HG03439 (cell line): ENCODE results near the gene FNDC8.
"Not testable (repeated sequence)": the region's sequence is repeated elsewhere in the genome, so short reads cannot be mapped to it uniquely, and the experiment has no call there.

ENCODE experiments used
- ATAC-seq: cut with Tn5 transposase; IDR thresholded peaks from one replicate; pipeline ENCODE4 v1.9.1; 2021; ENCODE audit warnings: mild to moderate bottlenecking, moderate library complexity; ENCODE audit not compliant: unreplicated experiment

The FNDC8 gene

GRCh38 chr17:35167666-35168065, 46.3 kb downstream of the FNDC8 start:
- no peak for ATAC-seq

GRCh38 chr17:35169835-35170363, 48.5 kb downstream of the FNDC8 start:
- no peak for ATAC-seq

GRCh38 chr17:35170968-35171771, 49.8 kb downstream of the FNDC8 start:
- ATAC-seq: no peak

- no peak for ATAC-seq
These were observed 50.4 kb downstream of the FNDC8 start for GRCh38 chr17:35171834-35172233.

GRCh38 chr17:35172321-35172720, 50.9 kb downstream of the FNDC8 start:
- not testable (repeated sequence) for ATAC-seq

GRCh38 chr17:35174835-35175334, 53.5 kb downstream of the FNDC8 start:
- ATAC-seq: no peak

GRCh38 chr17:35175638-35176415, 54.4 kb downstream of the FNDC8 start:
- ATAC-seq: no peak

- no peak for ATAC-seq
These were observed 55.5 kb downstream of the FNDC8 start for GRCh38 chr17:35176897-35177296.

GRCh38 chr17:35179379-35179778, 58.0 kb downstream of the FNDC8 start:
- ATAC-seq: not testable (repeated sequence)
